ENCODE measurements around the gene CTSD. TPM values are rescaled to one million over a fixed set of nuclear protein-coding genes. Genes with fewer than 3 reads are reported as not detected.
A peak's percentile ranks its signal among the peaks of the same experiment; 100 is the strongest.

Gene CTSD
- total and polyA plus RNA-seq, 2 of the 8 experiments (the other 6 are each of a cell fraction or from before 2014, with no cell fraction given), result 169 to 173 TPM

GRCh38 chr11:1779806-1780699 is 16.3 kb upstream of the CTSD start:
- H3K23ac ChIP-seq (ENCODE audit: insufficient read length), result no peak overlapping the region
- DNase-seq (ENCODE audit: low read depth in 1 of 2, low spot score in 2 of 2) (no peak), FAIRE-seq (no peak)
- ChIA-PET CTCF (ENCODE audit: partially characterized antibody) (interaction anchor here (0.9 to 2.2 kb wide), 5 partner anchors 13 to 377 kb away, joined by 3 to 11 read pairs (median 3); no protein-coding TSS in a partner anchor), POLR2A (ENCODE audit: partially characterized antibody) (interaction anchor here (0.6 to 0.7 kb wide), 2 partner anchors 8 to 24 kb away, joined by 3 read pairs; no protein-coding TSS in a partner anchor)
- no peaks in the 10 kb centered on the region; a peak in 3 of 7 replicates for H3K27me3 ChIP-seq (replicated peaks in 1 of 4; ENCODE audit: control insufficient read depth in 3 of 4, extremely low read depth in 1 of 4, insufficient read depth in 3 of 4, low read length in 3 of 4)
- no peak overlapping the region for H2BK15ac ChIP-seq (ENCODE audit: low read length)
- H3K18ac ChIP-seq (ENCODE audit: extremely low read depth, low read length), result no peak overlapping the region
- H4K5ac ChIP-seq (ENCODE audit: insufficient read length, low read depth, low read length), result no peak overlapping the region
- no peaks in the 10 kb centered on the region for H3K23me2 ChIP-seq (ENCODE audit: low read depth, low read length)
- H4K20me1 ChIP-seq (replicated peaks in 1 of 2; ENCODE audit: control insufficient read depth in 1 of 2, insufficient read depth in 2 of 2, low read length in 2 of 2), result no peaks in the 10 kb centered on the region
- H4K91ac ChIP-seq (replicated peaks; ENCODE audit: insufficient read length, low read length), result no peak overlapping the region
- no peaks in the 10 kb centered on the region for H3K9me3 ChIP-seq (ENCODE audit: insufficient read depth in 2 of 2, low read depth in 1 of 2, low read length in 1 of 2)
- WGBS, 2 experiments (ENCODE audit: extremely low coverage in 1 of 2, insufficient coverage in 1 of 2, insufficient read length in 1 of 2, insufficient replicate concordance in 2 of 2, low coverage in 1 of 2, low lambda C conversion rate in 2 of 2, missing lambda C conversion rate in 1 of 2), result 90% methylated on average over 29 of the region's 34 CpGs; no CpG with 5 or more reads in 1 of the 2 experiments
- no peak overlapping the region for H2AK5ac ChIP-seq (ENCODE audit: low read depth, low read length)
- no peak overlapping the region for H3K4me2 ChIP-seq (ENCODE audit: insufficient read depth in 1 of 2, low read depth in 2 of 2, low read length in 2 of 2)
- no peaks in the 10 kb centered on the region for H3K79me1 ChIP-seq (ENCODE audit: low read depth, low read length)
- H4K8ac ChIP-seq (ENCODE audit: extremely low read depth, insufficient read depth, low read length), result peak overlapping the region; percentile 46; the same call in 1 of the 2 replicates
- no peak overlapping the region for H2BK120ac ChIP-seq (replicated peaks; ENCODE audit: low read depth, low read length)
- no peak overlapping the region for H3K56ac ChIP-seq (replicated peaks; ENCODE audit: insufficient read length, low read depth, low read length)
- no peak overlapping the region for H2BK20ac ChIP-seq (ENCODE audit: low read length)
- no peak overlapping the region for H3K27ac ChIP-seq (ENCODE audit: low read depth, low read length)
- H2AFZ ChIP-seq (ENCODE audit: low read length), result no peak overlapping the region
- H3K9ac ChIP-seq (replicated peaks in 1 of 4; ENCODE audit: extremely low read depth in 1 of 4, low read depth in 3 of 4, low read length in 3 of 4), result no peak overlapping the region
- H3K79me2 ChIP-seq (ENCODE audit: control insufficient read depth in 1 of 2, insufficient read depth in 2 of 2, low read length in 2 of 2), result no peaks in the 10 kb centered on the region
- H2BK5ac ChIP-seq (ENCODE audit: low read depth, low read length), result no peak overlapping the region
- H2BK12ac ChIP-seq (ENCODE audit: low read depth, low read length), result peak overlapping the region; percentile 39; the same call in 1 of the 2 replicates
- no peaks in the 10 kb centered on the region for H3K36me3 ChIP-seq (ENCODE audit: control insufficient read depth in 2 of 4, insufficient read depth in 4 of 4, low read length in 3 of 4)
- H3K14ac ChIP-seq (ENCODE audit: insufficient read length), result no peak overlapping the region
- H3K4me3 ChIP-seq (ENCODE audit: extremely low read depth in 1 of 4, insufficient read depth in 2 of 4, low read depth in 3 of 4, low read length in 4 of 4), result no peak overlapping the region
- peaks cover 0 to 11% (median 1%) of the 10 kb centered on the region in 4 experiments; a peak in 5 of 7 replicates for H3K4me1 ChIP-seq (replicated peaks in 1 of 4; ENCODE audit: control insufficient read depth in 3 of 4, insufficient read depth in 4 of 4, low read length in 3 of 4)
- H3K4ac ChIP-seq (replicated peaks; ENCODE audit: insufficient read length, low read depth, low read length), result no peak overlapping the region
- no peak for TF ChIP-seq ASH2L (IDR thresholded peaks at IDR 0.05; ENCODE audit: low read length)
- no peak for TF ChIP-seq SUZ12 (IDR thresholded peaks at IDR 0.05; ENCODE audit: low read length)
- no peak for TF ChIP-seq SIX5 (IDR thresholded peaks at IDR 0.05; ENCODE audit: low read depth, low read length)
- TF ChIP-seq CTBP2 (IDR thresholded peaks at IDR 0.05; ENCODE audit: borderline replicate concordance, insufficient read depth, insufficient read length, low read length), result no peak
- no peak for TF ChIP-seq PHF8 (conservative IDR thresholded peaks at IDR 0.05; ENCODE audit: low read depth, low read length)
- no peak for TF ChIP-seq SP4 (IDR thresholded peaks at IDR 0.05; ENCODE audit: low read length)
